ENCODE measurements around the gene RTN4R. TPM values are rescaled to one million over a fixed set of nuclear protein-coding genes. Genes with fewer than 3 reads are reported as not detected.

RTN4R gene
- total and polyA plus RNA-seq, 2 donors (not counting 1 experiment from before 2014, with no cell fraction given): 0.42 to 0.79 TPM

DNA sequence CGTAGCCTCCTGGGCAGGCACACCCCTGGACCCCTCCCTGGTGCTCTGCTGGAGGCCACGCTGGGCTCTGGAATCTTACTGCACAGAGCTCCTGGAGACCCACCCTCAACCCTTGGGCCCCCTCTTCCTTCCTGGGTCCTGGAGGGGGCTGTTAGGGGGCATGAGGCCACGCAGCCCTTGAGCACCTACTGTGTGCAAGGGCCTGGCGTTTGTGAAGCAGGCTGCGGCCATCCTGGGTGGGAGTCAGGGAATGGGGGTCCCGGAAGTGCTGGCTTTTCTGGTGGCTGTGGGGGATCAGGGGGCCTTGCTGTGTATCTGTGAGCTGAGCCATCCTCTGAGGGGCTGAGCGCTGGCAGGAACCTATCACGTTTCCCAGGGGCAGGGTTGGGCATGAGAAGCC is 76.3 kb downstream of the RTN4R start:
- H3K79me2 ChIP-seq (ENCODE audit: control insufficient read depth, insufficient read depth, low read length): no peaks in the 10 kb centered on the region
- ATAC-seq (ENCODE audit: low read depth): no peak
- WGBS (ENCODE audit: insufficient coverage): 85% methylated on average over 6 of the region's 8 CpGs
- Mint-ChIP-seq H3K27me3 (no peaks in the 10 kb centered on the region), H3K4me1 (no peaks in the 10 kb centered on the region), H3K4me3 (no peak overlapping the region), H3K27ac (no peak overlapping the region), H3K9me3 (ENCODE audit: insufficient read depth) (no peaks in the 10 kb centered on the region)
- TF ChIP-seq, protein P1, sequence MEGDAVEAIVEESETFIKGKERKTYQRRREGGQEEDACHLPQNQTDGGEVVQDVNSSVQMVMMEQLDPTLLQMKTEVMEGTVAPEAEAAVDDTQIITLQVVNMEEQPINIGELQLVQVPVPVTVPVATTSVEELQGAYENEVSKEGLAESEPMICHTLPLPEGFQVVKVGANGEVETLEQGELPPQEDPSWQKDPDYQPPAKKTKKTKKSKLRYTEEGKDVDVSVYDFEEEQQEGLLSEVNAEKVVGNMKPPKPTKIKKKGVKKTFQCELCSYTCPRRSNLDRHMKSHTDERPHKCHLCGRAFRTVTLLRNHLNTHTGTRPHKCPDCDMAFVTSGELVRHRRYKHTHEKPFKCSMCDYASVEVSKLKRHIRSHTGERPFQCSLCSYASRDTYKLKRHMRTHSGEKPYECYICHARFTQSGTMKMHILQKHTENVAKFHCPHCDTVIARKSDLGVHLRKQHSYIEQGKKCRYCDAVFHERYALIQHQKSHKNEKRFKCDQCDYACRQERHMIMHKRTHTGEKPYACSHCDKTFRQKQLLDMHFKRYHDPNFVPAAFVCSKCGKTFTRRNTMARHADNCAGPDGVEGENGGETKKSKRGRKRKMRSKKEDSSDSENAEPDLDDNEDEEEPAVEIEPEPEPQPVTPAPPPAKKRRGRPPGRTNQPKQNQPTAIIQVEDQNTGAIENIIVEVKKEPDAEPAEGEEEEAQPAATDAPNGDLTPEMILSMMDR (IDR thresholded peaks at IDR 0.05): no peak
- no peak for TF ChIP-seq EZH2 (IDR thresholded peaks at IDR 0.05; ENCODE audit: borderline replicate concordance, insufficient read depth, low read depth, low read length, poor library complexity, severe bottlenecking)
- ChIA-PET CTCF (no interaction called here), POLR2A (no interaction called here)
- no peak overlapping the region for H3K9ac ChIP-seq (ENCODE audit: low read length)
- H3K36me3 ChIP-seq (replicated peaks in 1 of 2; ENCODE audit: control extremely low read depth in 1 of 2, control insufficient read depth in 1 of 2, extremely low read depth in 1 of 2, insufficient read depth in 2 of 2, low read length in 1 of 2): no peaks in the 10 kb centered on the region
- no peak overlapping the region for H3K27ac ChIP-seq (ENCODE audit: low read length in 2 of 2)
- H3K27me3 ChIP-seq (replicated peaks in 1 of 4; ENCODE audit: control extremely low read depth in 1 of 4, control insufficient read depth in 3 of 4, insufficient read depth in 4 of 4, low read length in 3 of 4): no peaks in the 10 kb centered on the region
- intact Hi-C loops (cut with micrococcal nuclease): no loop called here
- H3K4me1 ChIP-seq (ENCODE audit: control insufficient read depth in 2 of 2, insufficient read depth in 2 of 2, low read length in 2 of 2): no peaks in the 10 kb centered on the region
- H2AFZ ChIP-seq (ENCODE audit: insufficient read depth, low read depth, low read length, poor library complexity, severe bottlenecking): no peak overlapping the region
- H3K9me3 ChIP-seq (ENCODE audit: control extremely low read depth in 1 of 3, control insufficient read depth in 2 of 3, insufficient read depth in 1 of 3, low read length in 2 of 3): no peaks in the 10 kb centered on the region
- no peak for DNase-seq
- H3K4me2 ChIP-seq (replicated peaks; ENCODE audit: low read depth, low read length, poor library complexity, severe bottlenecking): no peak overlapping the region
- H4K20me1 ChIP-seq (ENCODE audit: control insufficient read depth, insufficient read depth, low read length, poor library complexity, severe bottlenecking): no peaks in the 10 kb centered on the region
- H3K4me3 ChIP-seq (ENCODE audit: control extremely low read depth in 1 of 5, extremely low read depth in 1 of 5, insufficient read depth in 1 of 5, low read depth in 2 of 5, low read length in 4 of 5): no peak overlapping the region

Small RNA genes lying within 50 kb of the gene (small RNA-seq; reads per million reads assigned to genes)
- gene MIR1286 (ENCODE audit: insufficient read length, low read depth, low replicate concordance): not detected

Other genes starting within 250 kb of the RTN4R start
- 75.5 and 81.1 TPM in 2 replicates for gene TANGO2, start 247.2 kb downstream of the RTN4R start, total RNA-seq
- gene TANGO2, start 247.2 kb downstream of the RTN4R start, polyA plus RNA-seq: 41.6 and 75.6 TPM in 2 replicates
- 43.2 and 46.6 TPM in 2 replicates for gene DGCR8, start 188.1 kb downstream of the RTN4R start, total RNA-seq
- 19.6 and 24.2 TPM in 2 replicates for gene DGCR8, start 188.1 kb downstream of the RTN4R start, polyA plus RNA-seq
- gene RANBP1, start 152.2 kb downstream of the RTN4R start, total RNA-seq: 62.7 and 67.0 TPM in 2 replicates
- gene RANBP1, start 152.2 kb downstream of the RTN4R start, polyA plus RNA-seq: 77.6 and 102 TPM in 2 replicates
- 88.7 and 95.7 TPM in 2 replicates for gene TRMT2A, start 151.1 kb downstream of the RTN4R start, total RNA-seq
- gene TRMT2A, start 151.1 kb downstream of the RTN4R start, polyA plus RNA-seq: 144 and 147 TPM in 2 replicates
- gene ZDHHC8, start 136.5 kb downstream of the RTN4R start, total RNA-seq: 91.5 and 96.9 TPM in 2 replicates
- 82.8 and 94.4 TPM in 2 replicates for gene ZDHHC8, start 136.5 kb downstream of the RTN4R start, polyA plus RNA-seq
- gene CCDC188, start 117.3 kb downstream of the RTN4R start, total RNA-seq: not detected in 2 replicates
- not detected in 2 replicates for gene CCDC188, start 117.3 kb downstream of the RTN4R start, polyA plus RNA-seq
- gene DGCR6L, start 51.7 kb upstream of the RTN4R start, total RNA-seq: 20.5 and 21.2 TPM in 2 replicates
- 24.3 and 33.4 TPM in 2 replicates for gene DGCR6L, start 51.7 kb upstream of the RTN4R start, polyA plus RNA-seq
- 11.6 and 13.0 TPM in 2 replicates for gene ZNF74, start 125.8 kb upstream of the RTN4R start, total RNA-seq
- gene ZNF74, start 125.8 kb upstream of the RTN4R start, polyA plus RNA-seq: 8.8 and 11.6 TPM in 2 replicates
- gene SCARF2, start 169.5 kb upstream of the RTN4R start, total RNA-seq: 0.68 and 0.86 TPM in 2 replicates
- 1.3 and 1.8 TPM in 2 replicates for gene SCARF2, start 169.5 kb upstream of the RTN4R start, polyA plus RNA-seq
- gene KLHL22, start 227.5 kb upstream of the RTN4R start, total RNA-seq: 45.6 and 55.7 TPM in 2 replicates
- gene KLHL22, start 227.5 kb upstream of the RTN4R start, polyA plus RNA-seq: 33.9 and 37.0 TPM in 2 replicates
- 134 and 156 TPM in 2 replicates for gene MED15, start 239.3 kb upstream of the RTN4R start, total RNA-seq
- gene MED15, start 239.3 kb upstream of the RTN4R start, polyA plus RNA-seq: 109 and 116 TPM in 2 replicates